AG08395 (cell line): ENCODE measurements around the gene TRMT112.

Experiments used
- DNase-seq: peaks from one replicate; pipeline ENCODE4 v3.0.0; 2012; ENCODE audit warnings: mixed read lengths, low spot score

Gene TRMT112

DNA sequence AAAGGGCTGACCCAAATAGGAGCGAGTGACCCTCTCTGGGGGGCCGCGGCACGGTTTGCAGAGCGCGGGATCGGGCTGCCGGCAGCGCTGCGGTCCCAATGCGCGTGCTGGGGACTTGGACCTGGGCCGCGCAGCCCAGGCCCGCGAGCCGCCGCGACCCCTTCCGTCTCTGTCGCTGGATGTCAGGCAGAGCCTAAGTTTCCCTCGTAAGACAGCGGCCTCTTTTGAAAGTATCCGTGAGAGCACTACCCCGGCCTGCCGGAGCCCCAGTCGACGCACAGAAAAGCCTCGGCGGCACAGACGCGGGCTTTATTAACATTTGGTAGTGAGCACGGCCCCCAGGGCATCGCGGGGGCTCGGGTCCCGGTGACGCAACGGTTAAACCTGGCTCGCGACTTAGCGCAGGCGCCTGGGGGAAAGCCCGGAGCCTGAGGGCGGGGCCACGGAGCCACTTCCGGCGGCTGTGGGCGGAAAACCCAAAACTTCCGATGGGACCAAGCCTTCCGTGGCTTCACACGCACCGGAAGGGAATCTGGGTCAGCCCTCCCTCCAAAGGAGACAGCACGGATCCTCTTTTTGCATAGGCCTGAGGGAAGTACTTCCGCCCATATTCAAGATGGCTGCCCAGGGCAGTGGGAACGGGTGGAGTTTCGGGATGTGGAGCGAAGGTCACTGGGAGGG lies 47.7 kb downstream of the TRMT112 start:
- peak; percentile 95 for DNase-seq

GRCh38 chr11:64268893-64269539 lies 48.3 kb downstream of the TRMT112 start:
- DNase-seq: no peak

DNA sequence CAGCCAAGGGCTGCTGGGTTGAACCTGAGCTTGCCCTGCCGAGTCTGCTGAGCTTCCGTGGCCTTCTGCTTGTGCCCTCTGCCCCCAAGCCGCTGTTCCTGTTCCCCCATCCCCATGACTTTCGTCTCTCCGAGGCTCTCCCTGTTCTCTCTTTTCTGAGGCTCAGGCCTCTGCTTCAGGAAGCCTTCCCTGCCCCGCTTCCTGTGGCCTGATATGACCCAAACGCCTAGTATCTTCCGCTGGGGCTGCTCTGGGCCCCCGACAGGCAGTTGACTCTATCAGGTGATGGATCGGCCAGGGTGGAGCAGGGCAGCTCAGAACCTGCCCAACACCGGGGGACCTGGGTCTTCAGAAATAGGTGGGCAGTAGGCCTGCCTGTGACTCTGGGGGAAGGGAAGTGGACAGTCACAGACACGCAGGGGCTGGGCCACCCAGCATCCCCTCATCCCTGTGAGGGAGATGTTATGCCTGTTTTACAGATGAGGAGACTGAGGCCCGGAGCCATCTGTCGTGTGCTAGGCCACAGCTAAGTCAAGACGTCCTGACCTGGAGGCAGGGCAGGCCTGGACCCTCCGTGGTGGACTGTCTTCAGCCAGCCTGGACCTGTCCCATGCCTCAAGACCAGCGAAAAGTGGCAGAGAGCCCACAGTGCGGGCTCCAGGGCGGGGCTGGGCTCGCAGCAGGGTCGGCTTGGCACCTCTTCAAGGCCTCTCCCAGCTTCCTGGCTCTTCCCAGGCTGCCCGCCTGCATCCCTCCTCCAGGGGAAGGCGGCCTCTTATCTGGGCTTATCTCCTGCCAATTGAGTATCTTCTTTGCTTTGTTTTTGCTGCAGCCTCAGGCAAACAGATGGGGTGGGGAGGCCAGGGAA lies 49.1 kb downstream of the TRMT112 start:
- DNase-seq: no peak

- DNase-seq: no peak
Observed at GRCh38 chr11:64267207-64267945, 50.0 kb downstream of the TRMT112 start.
